ENCODE data around the gene SET. TPM values are rescaled to one million over a fixed set of nuclear protein-coding genes. Genes with fewer than 3 reads are reported as not detected.

The SET gene
- total and polyA plus RNA-seq, 2 of the 13 experiments (the other 11 are each of a cell fraction or from before 2014, with no cell fraction given) = 94.2 to 611 TPM

DNA sequence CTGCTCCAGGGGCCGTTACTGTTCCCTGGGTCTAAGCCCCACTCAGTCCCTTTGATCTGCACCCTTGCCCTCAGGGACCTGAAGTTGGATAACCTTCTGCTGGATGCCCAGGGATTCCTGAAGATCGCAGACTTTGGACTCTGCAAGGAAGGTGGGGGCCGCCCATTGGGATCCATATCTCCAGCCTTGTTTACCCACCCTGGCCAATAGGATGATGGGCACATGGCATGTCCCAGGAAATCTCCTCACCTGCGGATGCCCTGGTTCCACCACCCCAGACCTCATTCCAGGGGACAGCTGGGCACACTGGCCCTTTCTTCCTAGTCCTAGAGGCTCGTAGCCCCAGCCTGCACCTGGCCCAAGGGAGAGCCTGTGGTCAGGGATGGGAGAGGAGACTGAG, 29.5 kb downstream of the SET start (continued):
- no peak for TF ChIP-seq HIC2 (CRISPR knock-in tag; IDR thresholded peaks at IDR 0.05; ENCODE audit: low read depth)
- no peak for TF ChIP-seq FOXA1 (IDR thresholded peaks at IDR 0.05)
- TF ChIP-seq FOXA1 (CRISPR knock-in tag; IDR thresholded peaks at IDR 0.05) = peak; percentile 71
- TF ChIP-seq, protein P1, sequence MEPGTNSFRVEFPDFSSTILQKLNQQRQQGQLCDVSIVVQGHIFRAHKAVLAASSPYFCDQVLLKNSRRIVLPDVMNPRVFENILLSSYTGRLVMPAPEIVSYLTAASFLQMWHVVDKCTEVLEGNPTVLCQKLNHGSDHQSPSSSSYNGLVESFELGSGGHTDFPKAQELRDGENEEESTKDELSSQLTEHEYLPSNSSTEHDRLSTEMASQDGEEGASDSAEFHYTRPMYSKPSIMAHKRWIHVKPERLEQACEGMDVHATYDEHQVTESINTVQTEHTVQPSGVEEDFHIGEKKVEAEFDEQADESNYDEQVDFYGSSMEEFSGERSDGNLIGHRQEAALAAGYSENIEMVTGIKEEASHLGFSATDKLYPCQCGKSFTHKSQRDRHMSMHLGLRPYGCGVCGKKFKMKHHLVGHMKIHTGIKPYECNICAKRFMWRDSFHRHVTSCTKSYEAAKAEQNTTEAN (CRISPR knock-in tag; conservative IDR thresholded peaks at IDR 0.05) = no peak
- TF ChIP-seq ZNF644 (CRISPR knock-in tag; IDR thresholded peaks at IDR 0.05; ENCODE audit: low read depth) = no peak
- TF ChIP-seq BCL6 (CRISPR knock-in tag; IDR thresholded peaks at IDR 0.05) = peak; percentile 90
- no peak for TF ChIP-seq GPBP1L1 (CRISPR knock-in tag; IDR thresholded peaks at IDR 0.05)
- TF ChIP-seq ZNF343 (CRISPR knock-in tag; IDR thresholded peaks at IDR 0.05) = no peak
- TF ChIP-seq ZSCAN20 (CRISPR knock-in tag; IDR thresholded peaks at IDR 0.05; ENCODE audit: borderline replicate concordance) = no peak
- TF ChIP-seq ZNF547 (CRISPR knock-in tag; IDR thresholded peaks at IDR 0.05) = no peak
- 0 out of 2 replicates have a peak, but pooled peaks have one; percentile 24 for TF ChIP-seq KDM2A (CRISPR knock-in tag; IDR thresholded peaks at IDR 0.05; ENCODE audit: borderline replicate concordance, low read depth)
